ENCODE measurements around the gene LAX1.
"Not testable (repeated sequence)": the region's sequence is repeated elsewhere in the genome, so short reads cannot be mapped to it uniquely, and the experiment has no call there.

LAX1 gene

GRCh38 chr1:203765029-203765837 lies at the start of gene LAX1:
Gene LAX1, plus strand, starts transcription at chr1:203765183. Its CDS starts 383 bp downstream, at chr1:203765566.
- DNase-seq (ENCODE audit: low read depth in 2 of 2): peak; percentile 49 to 73

- no peak for DNase-seq (ENCODE audit: low read depth in 2 of 2)
These were observed 47.9 kb upstream of the LAX1 start for GRCh38 chr1:203717120-203717519.

GRCh38 chr1:203720242-203720641 lies 44.7 kb upstream of the LAX1 start:
- DNase-seq (ENCODE audit: low read depth in 2 of 2): no peak

DNA sequence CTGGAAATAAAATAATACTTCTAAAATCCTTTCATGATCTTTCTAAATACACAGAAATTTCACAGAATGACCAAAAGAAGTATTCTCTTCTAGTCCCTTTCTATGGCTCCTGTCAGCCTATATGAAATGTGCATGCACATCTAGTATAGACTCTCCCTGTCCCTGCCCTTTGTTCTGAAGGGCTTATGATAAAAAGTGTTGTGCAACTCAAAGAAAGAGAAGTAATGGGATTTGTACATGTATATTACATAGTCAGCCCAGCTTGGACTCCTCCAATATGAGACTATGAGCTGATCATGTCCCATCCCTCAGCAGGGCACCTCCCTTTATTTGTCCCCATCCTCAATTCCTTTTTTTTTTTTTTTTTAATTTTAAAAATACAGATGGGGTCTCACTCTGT lies 42.1 kb upstream of the LAX1 start:
- DNase-seq (ENCODE audit: low read depth in 2 of 2): no peak

- no peak for DNase-seq (ENCODE audit: low read depth in 2 of 2)
These were observed 38.5 kb upstream of the LAX1 start for GRCh38 chr1:203726417-203726867.

DNA sequence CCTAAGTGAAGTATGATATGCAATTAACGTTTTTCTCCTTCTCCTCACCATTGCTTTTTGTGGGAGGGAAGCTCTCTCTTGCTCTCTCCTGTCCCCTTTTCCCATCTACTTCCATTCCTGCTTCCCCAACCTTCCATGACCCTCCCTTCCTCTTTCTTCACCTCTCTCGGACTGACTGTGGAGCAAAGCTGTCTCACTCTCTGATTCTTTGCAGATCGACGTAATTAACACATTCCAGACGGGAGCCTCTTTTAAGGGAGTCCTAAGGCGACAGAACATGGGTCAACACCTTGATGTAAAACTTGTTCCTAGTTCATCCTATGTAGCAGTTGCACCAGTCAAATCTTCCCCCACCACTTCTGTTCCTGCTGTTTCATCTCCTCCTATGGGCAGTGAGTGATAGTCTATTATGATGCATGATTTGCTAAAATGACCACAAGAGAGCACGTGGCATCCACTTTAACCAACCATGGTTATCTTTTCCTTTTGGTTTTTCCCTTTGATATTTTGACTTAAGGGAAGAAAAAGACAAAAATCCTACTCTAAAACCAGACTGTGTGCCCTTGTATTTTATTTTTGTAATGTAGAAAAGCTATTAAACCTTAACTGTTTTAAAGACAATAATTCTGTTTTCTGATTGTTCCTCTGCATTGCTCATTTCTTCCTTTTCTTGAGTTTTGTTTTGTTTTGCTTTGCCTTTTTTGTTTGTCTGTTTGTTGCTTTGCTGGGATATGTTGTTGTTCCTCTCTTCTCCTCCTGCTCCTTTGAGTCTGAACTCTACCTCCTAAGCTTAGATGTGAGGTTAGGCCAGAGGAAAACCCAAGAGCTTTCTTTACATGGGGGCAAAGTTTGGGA lies 31.7 kb upstream of the LAX1 start:
- no peak for DNase-seq (ENCODE audit: low read depth in 2 of 2)

DNA sequence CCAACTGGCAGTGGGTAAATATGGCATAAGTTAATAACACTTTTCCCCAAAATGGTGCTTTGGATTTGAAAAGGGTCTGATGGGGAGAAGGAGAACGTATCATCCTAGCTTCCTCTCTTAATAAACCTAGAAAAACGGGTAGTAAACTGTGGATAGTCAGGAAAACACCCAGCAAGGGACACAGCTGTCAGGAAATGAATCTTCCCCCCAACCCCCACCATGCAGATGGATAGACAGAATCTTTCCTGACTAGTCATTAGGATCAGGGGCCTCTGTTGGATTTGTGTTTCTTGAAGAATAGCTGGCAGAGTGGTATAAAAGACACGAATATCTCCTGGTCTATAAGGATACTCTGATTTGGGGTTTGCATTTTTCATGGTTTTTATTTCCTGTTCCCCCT lies 22.5 kb upstream of the LAX1 start:
- DNase-seq (ENCODE audit: low read depth in 2 of 2): no peak

GRCh38 chr1:203743091-203743571 lies 21.9 kb upstream of the LAX1 start:
- no peak for DNase-seq (ENCODE audit: low read depth in 2 of 2)

- no peak for DNase-seq (ENCODE audit: low read depth in 2 of 2)
These were observed 20.7 kb upstream of the LAX1 start for GRCh38 chr1:203744075-203744972.

GRCh38 chr1:203746281-203746680 lies 18.7 kb upstream of the LAX1 start:
- no peak for DNase-seq (ENCODE audit: low read depth in 2 of 2)

- DNase-seq (ENCODE audit: low read depth in 2 of 2): no peak
These were observed 13.9 kb upstream of the LAX1 start for GRCh38 chr1:203751051-203751450.

GRCh38 chr1:203751618-203752361 lies 13.2 kb upstream of the LAX1 start:
- DNase-seq (ENCODE audit: low read depth in 2 of 2): not testable (repeated sequence)

DNA sequence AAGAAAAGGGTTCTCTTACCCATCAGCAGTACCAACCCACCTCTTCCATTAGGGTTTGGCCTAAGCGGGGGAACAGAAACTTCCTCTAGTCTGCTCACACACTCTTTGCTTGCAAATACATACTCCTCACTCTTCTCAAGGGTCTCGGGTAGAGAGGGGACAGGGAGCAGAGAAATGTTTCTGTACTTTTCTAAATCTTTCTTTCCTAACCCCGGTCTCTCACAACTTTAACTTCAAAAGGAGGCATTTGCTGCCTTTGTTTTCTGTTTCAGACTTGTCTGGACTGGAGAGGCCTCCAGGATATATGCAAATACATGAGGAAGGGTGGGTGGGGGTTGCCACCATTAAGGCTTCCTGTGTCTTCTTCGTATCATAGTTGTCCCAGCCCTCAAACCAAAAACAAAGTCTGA lies 10.5 kb upstream of the LAX1 start:
- DNase-seq (ENCODE audit: low read depth in 2 of 2): no peak

DNA sequence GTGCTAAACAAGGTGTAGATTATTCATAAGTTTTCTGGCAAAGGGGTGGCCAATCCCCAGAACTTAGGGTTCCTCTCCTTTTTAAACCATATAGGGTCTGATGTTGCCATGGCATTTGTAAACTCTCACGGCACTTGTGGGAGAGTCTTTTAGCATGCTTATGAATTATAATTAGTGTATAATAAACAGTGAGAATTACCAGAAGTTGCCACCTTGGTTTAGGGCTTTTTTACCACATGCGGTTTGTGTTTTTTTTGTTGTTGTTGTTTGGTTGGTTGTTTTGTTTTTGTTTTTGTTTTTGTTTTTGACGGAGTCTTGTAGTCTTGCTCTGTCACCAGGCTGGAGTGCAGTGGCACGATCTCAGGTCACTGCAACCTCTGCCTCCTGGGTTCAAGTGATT lies 8.9 kb upstream of the LAX1 start:
- no peak for DNase-seq (ENCODE audit: low read depth in 2 of 2)

- DNase-seq (ENCODE audit: low read depth in 2 of 2): not testable (repeated sequence)
These were observed 6.2 kb upstream of the LAX1 start for GRCh38 chr1:203758749-203759148.

DNA sequence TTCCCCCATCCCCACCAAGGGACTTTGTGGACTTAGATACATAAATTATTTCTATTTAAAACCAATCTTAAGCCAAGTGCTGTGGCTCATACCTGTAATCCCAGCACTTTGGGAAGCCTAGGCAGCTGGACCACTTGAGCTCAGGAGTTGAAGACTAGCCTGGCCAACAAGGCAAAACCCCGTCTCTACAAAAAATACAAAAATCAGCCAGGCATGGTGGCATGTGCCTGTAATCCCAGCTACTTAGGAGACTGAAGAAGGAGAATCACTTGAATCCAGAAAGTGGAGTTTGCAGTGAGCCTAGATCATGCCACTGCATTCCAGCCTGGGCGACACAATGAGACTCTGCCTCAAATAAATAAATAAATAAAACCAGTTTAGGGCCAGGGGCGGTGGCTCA lies 4.5 kb upstream of the LAX1 start:
- DNase-seq (ENCODE audit: low read depth in 2 of 2): no peak

DNA sequence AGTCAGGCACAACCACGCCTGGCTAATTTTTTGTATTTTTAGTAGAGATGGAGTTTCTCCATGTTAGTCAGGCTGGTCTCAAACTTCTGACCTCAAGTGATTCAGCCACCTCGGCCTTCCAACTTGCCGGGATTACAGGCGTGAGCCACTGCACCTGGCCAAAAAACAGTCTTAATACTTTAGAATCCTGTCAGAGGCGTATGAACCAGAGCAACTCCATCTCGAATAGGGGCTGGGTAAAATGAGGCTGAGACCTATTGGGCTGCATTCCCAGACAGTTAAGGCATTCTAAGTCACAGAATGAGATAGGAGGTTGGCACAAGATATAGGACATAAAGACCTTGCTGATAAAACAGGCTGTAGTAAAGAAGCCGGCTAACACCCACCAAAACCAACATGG lies 3.0 kb upstream of the LAX1 start:
- not testable (repeated sequence) for DNase-seq (ENCODE audit: low read depth in 2 of 2)

- no peak for DNase-seq (ENCODE audit: low read depth in 2 of 2)
These were observed 1.5 kb upstream of the LAX1 start for GRCh38 chr1:203763505-203763904.

GRCh38 chr1:203764105-203765028 lies 616 bp upstream of the LAX1 start:
- DNase-seq (ENCODE audit: low read depth in 2 of 2): no peak

- no peak for DNase-seq (ENCODE audit: low read depth in 2 of 2)
These were observed 3.3 kb downstream of the LAX1 start for GRCh38 chr1:203768256-203768655.
